H9 (cell line): Measurements from ENCODE around the gene TMEM170B. TPM values are rescaled to one million over a fixed set of nuclear protein-coding genes. Genes with fewer than 3 reads are reported as not detected.

ENCODE experiments used
- DNase-seq: peaks from one replicate; pipeline ENCODE4 v3.0.0-alpha.2; 2017
- H2AFZ ChIP-seq: one replicate; pipeline ENCODE4 v1.6.1; 2013; ENCODE audit warnings: mild to moderate bottlenecking, low read length, control low read depth, moderate library complexity
- H2AK5ac ChIP-seq: 2 replicates; pipeline ENCODE4 v1.6.1; 2013; ENCODE audit warnings: low read length, control low read depth, mixed read lengths; ENCODE audit not compliant: insufficient read length
- H2BK120ac ChIP-seq: one replicate; pipeline ENCODE4 v1.6.1; 2013; ENCODE audit warnings: low read depth, mild to moderate bottlenecking, low read length, control low read depth, inconsistent platforms; ENCODE audit not compliant: poor library complexity, severe bottlenecking
- H2BK12ac ChIP-seq: 2 replicates; pipeline ENCODE4 v1.6.1; 2013; ENCODE audit warnings: low read length, control low read depth, mixed read lengths, low read depth; ENCODE audit not compliant: insufficient read length
- H2BK15ac ChIP-seq: 2 replicates; pipeline ENCODE4 v1.6.1; 2013; ENCODE audit warnings: low read depth, low read length, control low read depth
- H2BK20ac ChIP-seq: one replicate; pipeline ENCODE4 v1.6.1; 2013; ENCODE audit warnings: low read depth, mild to moderate bottlenecking, low read length, control low read depth, inconsistent platforms; ENCODE audit not compliant: poor library complexity, severe bottlenecking
- H2BK5ac ChIP-seq: 2 replicates; pipeline ENCODE4 v1.6.1; 2013; ENCODE audit warnings: low read length, control low read depth, mixed read lengths; ENCODE audit not compliant: insufficient read length
- H3K14ac ChIP-seq: 2 replicates; pipeline ENCODE4 v1.6.1; 2013; ENCODE audit warnings: low read length, control low read depth; ENCODE audit not compliant: insufficient read depth
- H3K18ac ChIP-seq: 2 replicates; pipeline ENCODE4 v1.6.1; 2013; ENCODE audit warnings: low read depth, mild to moderate bottlenecking, mixed read lengths, low read length, control low read depth; ENCODE audit not compliant: insufficient read length
- H3K23ac ChIP-seq: 2 replicates; pipeline ENCODE4 v1.6.1; 2013; ENCODE audit warnings: low read length, control low read depth, mixed read lengths, low read depth; ENCODE audit not compliant: insufficient read length
- H3K23me2 ChIP-seq: 2 replicates; pipeline ENCODE4 v1.6.1; 2013; ENCODE audit warnings: low read depth, mild to moderate bottlenecking, mixed read lengths, low read length, control low read depth; ENCODE audit not compliant: insufficient read length, poor library complexity, severe bottlenecking
- H3K27ac ChIP-seq: 2 replicates; pipeline ENCODE4 v1.5.1; 2013; ENCODE audit warnings: low read length, control low read depth, mixed read lengths, low read depth; ENCODE audit not compliant: insufficient read length
- H3K27me3 ChIP-seq: 2 replicates; pipeline ENCODE4 v1.6.1; 2013; ENCODE audit warnings: low read length, control low read depth, inconsistent platforms; ENCODE audit not compliant: insufficient read depth
- H3K4ac ChIP-seq: 2 replicates; pipeline ENCODE4 v1.6.1; 2013; ENCODE audit warnings: low read depth, mild to moderate bottlenecking, control low read depth, inconsistent platforms, low read length, moderate library complexity
- H3K4me1 ChIP-seq: 2 replicates; pipeline ENCODE4 v1.6.1; 2013; ENCODE audit warnings: low read length, control low read depth, inconsistent platforms; ENCODE audit not compliant: insufficient read depth
- H3K4me2 ChIP-seq: 2 replicates; pipeline ENCODE4 v1.6.1; 2013; ENCODE audit warnings: low read length, control low read depth, mixed read lengths; ENCODE audit not compliant: insufficient read length, insufficient read depth
- H3K56ac ChIP-seq: 2 replicates; pipeline ENCODE4 v1.6.1; 2013; ENCODE audit warnings: low read depth, mild to moderate bottlenecking, mixed read lengths, low read length, control low read depth; ENCODE audit not compliant: insufficient read length
- H3K79me1 ChIP-seq: 2 replicates; pipeline ENCODE4 v1.6.1; 2013; ENCODE audit warnings: low read depth, mild to moderate bottlenecking, moderate library complexity, low read length, control low read depth, inconsistent platforms; ENCODE audit not compliant: insufficient read depth, poor library complexity, severe bottlenecking
- H3K79me2 ChIP-seq: 2 replicates; pipeline ENCODE4 v1.6.1; 2013; ENCODE audit warnings: low read length, control low read depth, inconsistent platforms; ENCODE audit not compliant: insufficient read depth
- H3K9ac ChIP-seq: 2 replicates; pipeline ENCODE4 v1.6.1; 2013; ENCODE audit warnings: low read length, control low read depth, mixed read lengths; ENCODE audit not compliant: insufficient read length; ENCODE audit errors: extremely low read depth
- H3K9me3 ChIP-seq: one replicate; pipeline ENCODE4 v1.6.1; 2013; ENCODE audit warnings: low read depth, low read length, inconsistent platforms; ENCODE audit not compliant: control insufficient read depth
- H3T11ph ChIP-seq: one replicate; pipeline ENCODE4 v1.6.1; 2013; ENCODE audit warnings: mild to moderate bottlenecking, low read length, control low read depth, inconsistent platforms
- H4K20me1 ChIP-seq: one replicate; pipeline ENCODE4 v1.6.1; 2013; ENCODE audit not compliant: control insufficient read depth, insufficient read length, insufficient read depth
- H4K5ac ChIP-seq: 2 replicates; pipeline ENCODE4 v1.6.1; 2013; ENCODE audit warnings: low read depth, mild to moderate bottlenecking, mixed read lengths, low read length, control low read depth; ENCODE audit not compliant: insufficient read length
- H4K8ac ChIP-seq: replicated peaks from 2 replicates; pipeline ENCODE4 v1.6.1; 2013; ENCODE audit warnings: low read length, control low read depth, mixed read lengths, low read depth; ENCODE audit not compliant: insufficient read length
- H4K91ac ChIP-seq: 2 replicates; pipeline ENCODE4 v1.6.1; 2013; ENCODE audit warnings: low read depth, mild to moderate bottlenecking, moderate library complexity, mixed read lengths, low read length, control low read depth; ENCODE audit not compliant: insufficient read length
- H3K27ac Mint-ChIP-seq, 3 experiments: 2 replicates in 2 of 3; 3 replicates in 1 of 3; pipeline ENCODE4 v1.8.0; 2020 to 2021; ENCODE audit warnings: mixed read lengths in 3 of 3, mild to moderate bottlenecking in 1 of 3, moderate library complexity in 1 of 3
- H3K27me3 Mint-ChIP-seq: 2 replicates; pipeline ENCODE4 v1.8.0; 2021; ENCODE audit warnings: low read depth, mild to moderate bottlenecking, moderate library complexity, mixed read lengths
- H3K36me3 Mint-ChIP-seq, 3 experiments: 2 replicates in 2 of 3; 3 replicates in 1 of 3; pipeline ENCODE4 v1.8.0; 2020 to 2021; ENCODE audit warnings: low read depth in 3 of 3, mixed read lengths in 3 of 3; ENCODE audit not compliant: insufficient read depth in 1 of 3
- H3K4me1 Mint-ChIP-seq, 2 experiments: 2 replicates each; pipeline ENCODE4 v1.8.0; 2020; ENCODE audit warnings: mixed read lengths in 2 of 2
- H3K4me3 Mint-ChIP-seq, 2 experiments: 2 replicates in 1 of 2; 3 replicates in 1 of 2; pipeline ENCODE4 v1.8.0; 2020 to 2021; ENCODE audit warnings: mild to moderate bottlenecking in 2 of 2, mixed read lengths in 2 of 2, moderate library complexity in 1 of 2
- H3K9me3 Mint-ChIP-seq, 2 experiments: 2 replicates in 1 of 2; 3 replicates in 1 of 2; pipeline ENCODE4 v1.8.0; 2020; ENCODE audit warnings: mild to moderate bottlenecking in 2 of 2, mixed read lengths in 2 of 2, moderate library complexity in 1 of 2
- CTCF ChIP-seq: fragments of 200-600 bp; sonication (generic); conservative IDR thresholded peaks from 3 replicates; pipeline ENCODE4 v1.8.0; 2021; ENCODE audit warnings: antibody characterized with exemption, mild to moderate bottlenecking
- WGBS: extraction: QIAGEN DNeasy Blood & Tissue Kit; methylation state at CpG from one replicate; pipeline ENCODE4 v1.1.7; 2013; ENCODE audit warnings: missing lambda C conversion rate, low lambda C conversion rate, mixed read lengths; ENCODE audit not compliant: insufficient read length; ENCODE audit errors: extremely low coverage; 5-methylcytosine and 5-hydroxymethylcytosine counted together
- total RNA-seq: library from RNA; stranded (reverse); gene quantifications from 2 replicates; pipeline ENCODE4 v1.2.1, GENCODE V29; 2021

The TMEM170B gene
- total RNA-seq, 1 experiment from 2014 or later: 2.9 TPM

- H2AFZ ChIP-seq: no peak overlapping the region
- no peak overlapping the region for H2BK5ac ChIP-seq
- H3K14ac ChIP-seq: no peak overlapping the region
- H2BK20ac ChIP-seq: no peak overlapping the region
- no peak overlapping the region for H3T11ph ChIP-seq
- no peaks in the 10 kb centered on the region for H4K20me1 ChIP-seq
- Mint-ChIP-seq H3K9me3 (no peaks in the 10 kb centered on the region), H3K4me1 (peaks cover 14 to 16% of the 10 kb centered on the region in 2 experiments), H3K36me3 (no peaks in the 10 kb centered on the region), H3K4me3 (no peak overlapping the region), H3K27me3 (peaks cover 36% of the 10 kb centered on the region), H3K27ac (no peak overlapping the region)
- H3K23ac ChIP-seq: no peak overlapping the region
- WGBS: no CpG with 5 or more reads among the region's 5 CpGs
- no peak overlapping the region for H3K4me2 ChIP-seq
- no peak overlapping the region for H2BK12ac ChIP-seq
- H3K9ac ChIP-seq: no peak overlapping the region
- no peaks in the 10 kb centered on the region for H3K79me2 ChIP-seq
- no peaks in the 10 kb centered on the region for H3K79me1 ChIP-seq
- no peak for TF ChIP-seq CTCF
- peaks cover 11% of the 10 kb centered on the region for H3K23me2 ChIP-seq
- no peak for DNase-seq
- no peak overlapping the region for H3K56ac ChIP-seq
- H3K9me3 ChIP-seq: no peaks in the 10 kb centered on the region
- no peak overlapping the region for H2BK120ac ChIP-seq
- no peak overlapping the region for H4K91ac ChIP-seq
- no peak overlapping the region for H2AK5ac ChIP-seq
- H3K27me3 ChIP-seq: no peaks in the 10 kb centered on the region
- H2BK15ac ChIP-seq: no peak overlapping the region
- H4K8ac ChIP-seq: no peak overlapping the region
- H3K4ac ChIP-seq: no peak overlapping the region
- no peak overlapping the region for H4K5ac ChIP-seq
- H3K4me1 ChIP-seq: no peaks in the 10 kb centered on the region
- H3K18ac ChIP-seq: no peak overlapping the region
- H3K27ac ChIP-seq: no peak overlapping the region
Observed at GRCh38 chr6:11534561-11534960, 3.0 kb upstream of the TMEM170B start.
